HEK293T (cell line): ENCODE measurements around the gene IFT88.

Experiments
- CTCF ChIA-PET: fragments of 350-600 bp; formaldehyde crosslinking; extraction: SDS; loops from one replicate; lab custom pipeline; 2021; ENCODE audit warnings: antibody characterized with exemption, inconsistent platforms; lab: Yijun Ruan, JAX
- POLR2A ChIA-PET: fragments of 350-600 bp; formaldehyde crosslinking; extraction: SDS; loops from one replicate; lab custom pipeline; 2020; ENCODE audit warnings: antibody characterized with exemption, inconsistent platforms; lab: Yijun Ruan, JAX
- DNase-seq: peaks from one replicate; pipeline ENCODE4 v3.0.0; 2012; ENCODE audit warnings: mixed read lengths; ENCODE audit errors: extremely low spot score
- ARNT ChIP-seq: fragments of 450-650 bp; IDR thresholded peaks from 2 replicates; pipeline ENCODE4 v1.6.1; 2017; ENCODE audit warnings: mild to moderate bottlenecking
- BHLHE40 ChIP-seq: fragments of 450-650 bp; IDR thresholded peaks from 2 replicates; pipeline ENCODE4 v1.6.1; 2016; ENCODE audit warnings: mild to moderate bottlenecking, moderate library complexity, borderline replicate concordance
- CTBP1 ChIP-seq: fragments of 450-650 bp; IDR thresholded peaks from 2 replicates; pipeline ENCODE4 v1.6.1; 2016; ENCODE audit warnings: borderline replicate concordance
- ELF4 ChIP-seq: fragments of 450-650 bp; IDR thresholded peaks from 2 replicates; pipeline ENCODE4 v1.6.1; 2017; ENCODE audit warnings: antibody characterized with exemption
- FOXA1 ChIP-seq: fragments of 450-650 bp; IDR thresholded peaks from 2 replicates; pipeline ENCODE4 v1.6.1; 2016; ENCODE audit warnings: mild to moderate bottlenecking
- FOXK2 ChIP-seq: fragments of 450-650 bp; IDR thresholded peaks from 2 replicates; pipeline ENCODE4 v1.6.1; 2016; ENCODE audit warnings: mild to moderate bottlenecking
- FOXM1 ChIP-seq: fragments of 450-650 bp; IDR thresholded peaks from 2 replicates; pipeline ENCODE4 v1.6.1; 2017; ENCODE audit warnings: mild to moderate bottlenecking, borderline replicate concordance
- HDGF ChIP-seq: fragments of 450-650 bp; IDR thresholded peaks from 2 replicates; pipeline ENCODE4 v1.6.1; 2017; ENCODE audit warnings: antibody characterized with exemption, borderline replicate concordance
- L3MBTL2 ChIP-seq: fragments of 450-650 bp; conservative IDR thresholded peaks from 2 replicates; pipeline ENCODE4 v1.6.1; 2016; ENCODE audit warnings: mild to moderate bottlenecking
- LEF1 ChIP-seq: fragments of 450-650 bp; IDR thresholded peaks from 2 replicates; pipeline ENCODE4 v1.6.1; 2017; ENCODE audit warnings: mild to moderate bottlenecking, borderline replicate concordance
- NFRKB ChIP-seq: fragments of 450-650 bp; IDR thresholded peaks from 2 replicates; pipeline ENCODE4 v1.6.1; 2016; ENCODE audit warnings: mild to moderate bottlenecking, moderate library complexity
- SP1 ChIP-seq: fragments of 450-650 bp; IDR thresholded peaks from 2 replicates; pipeline ENCODE4 v1.6.1; 2017
- SUZ12 ChIP-seq: fragments of 450-650 bp; IDR thresholded peaks from 2 replicates; pipeline ENCODE4 v1.6.1; 2016; ENCODE audit warnings: mild to moderate bottlenecking
- TARDBP ChIP-seq: fragments of 450-650 bp; IDR thresholded peaks from 2 replicates; pipeline ENCODE4 v1.6.1; 2016
- ZNF384 ChIP-seq: fragments of 450-650 bp; IDR thresholded peaks from 2 replicates; pipeline ENCODE4 v1.6.1; 2016
- TF ChIP-seq, protein P1 (sequence below): fragments of 450-650 bp; IDR thresholded peaks from 2 replicates; pipeline ENCODE4 v1.6.1; 2016

Gene IFT88

DNA sequence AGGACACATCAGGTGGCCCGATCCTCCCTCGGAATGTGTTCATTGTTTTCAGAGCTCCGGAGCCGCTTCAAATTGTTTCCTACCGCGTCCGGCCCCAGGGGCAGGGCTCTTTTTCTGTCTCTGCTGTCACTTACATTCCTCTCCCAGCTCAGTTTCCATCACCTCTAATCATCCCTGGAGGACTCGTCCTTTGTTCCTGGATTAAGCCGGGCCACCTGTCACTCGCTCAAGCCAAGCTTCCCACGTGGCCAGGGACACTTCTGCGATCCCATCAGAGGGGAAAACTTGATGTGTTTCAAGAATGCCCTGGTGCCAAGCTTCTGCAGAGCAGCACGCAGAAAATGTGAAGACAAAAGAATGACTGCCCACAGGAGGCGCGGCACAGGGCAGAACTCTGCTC is 150.0 kb downstream of the IFT88 start:
- CTCF ChIA-PET: interaction anchor here (0.6 kb wide), 1 partner anchor 670 kb away, joined by 3 read pairs; no protein-coding TSS in a partner anchor
- no peak for DNase-seq
- POLR2A ChIA-PET: no interaction called here

DNA sequence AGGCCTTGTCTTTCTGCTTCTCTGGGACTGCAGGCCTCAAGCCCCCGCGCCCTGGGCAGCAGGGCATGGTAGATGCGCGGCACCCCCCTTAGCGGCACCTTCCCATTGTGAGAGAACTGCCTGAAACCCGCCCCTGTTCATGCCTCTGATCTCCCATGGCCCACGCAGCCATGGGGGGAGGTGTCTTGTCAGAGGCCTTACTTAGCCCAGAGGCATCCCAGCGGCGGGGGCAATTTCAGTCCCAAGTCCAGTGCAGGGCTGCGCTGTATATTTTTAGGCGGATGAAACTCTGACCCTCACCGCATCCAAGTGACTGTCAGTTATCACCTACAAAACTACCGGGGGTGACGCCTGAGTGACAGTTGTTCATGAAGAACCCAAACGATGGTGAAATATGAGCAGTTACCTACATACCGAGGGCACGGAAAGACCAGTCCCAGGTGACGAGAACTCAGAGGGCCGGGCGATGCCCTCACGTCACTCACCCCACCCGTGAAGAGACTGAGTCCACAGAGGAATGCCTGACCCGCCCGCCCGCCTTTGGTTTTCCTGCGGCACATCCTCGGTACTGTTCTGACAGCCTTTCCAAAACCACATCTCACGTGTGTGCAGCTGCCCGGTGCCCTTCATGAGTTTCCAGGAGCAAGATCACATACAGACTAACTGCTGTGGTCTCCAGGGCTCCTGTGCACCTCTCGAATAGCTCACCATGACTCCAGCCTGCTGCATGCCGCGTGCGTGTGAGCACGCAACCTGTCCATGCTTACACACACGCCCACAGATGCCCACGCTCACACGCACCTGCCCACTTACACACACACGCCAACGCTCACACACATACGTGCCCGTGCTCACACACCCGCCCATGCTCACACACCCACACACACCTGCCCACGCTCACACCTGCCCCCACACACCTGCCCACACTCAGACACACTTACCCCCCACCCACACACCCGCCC is 150.9 kb downstream of the IFT88 start:
- no peak for DNase-seq
- ChIA-PET POLR2A (no interaction called here), CTCF (no interaction called here)
- no peak for TF ChIP-seq L3MBTL2
- no peak for TF ChIP-seq FOXM1
- no peak for TF ChIP-seq CTBP1
- no peak for TF ChIP-seq LEF1
- no peak for TF ChIP-seq SUZ12
- TF ChIP-seq TARDBP: no peak
- TF ChIP-seq FOXA1: no peak
- TF ChIP-seq NFRKB: no peak
- TF ChIP-seq ELF4: no peak
- no peak for TF ChIP-seq ZNF384
- TF ChIP-seq ARNT: no peak
- TF ChIP-seq, protein P1, sequence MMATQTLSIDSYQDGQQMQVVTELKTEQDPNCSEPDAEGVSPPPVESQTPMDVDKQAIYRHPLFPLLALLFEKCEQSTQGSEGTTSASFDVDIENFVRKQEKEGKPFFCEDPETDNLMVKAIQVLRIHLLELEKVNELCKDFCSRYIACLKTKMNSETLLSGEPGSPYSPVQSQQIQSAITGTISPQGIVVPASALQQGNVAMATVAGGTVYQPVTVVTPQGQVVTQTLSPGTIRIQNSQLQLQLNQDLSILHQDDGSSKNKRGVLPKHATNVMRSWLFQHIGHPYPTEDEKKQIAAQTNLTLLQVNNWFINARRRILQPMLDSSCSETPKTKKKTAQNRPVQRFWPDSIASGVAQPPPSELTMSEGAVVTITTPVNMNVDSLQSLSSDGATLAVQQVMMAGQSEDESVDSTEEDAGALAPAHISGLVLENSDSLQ: no peak
- no peak for TF ChIP-seq FOXK2

More for the DNA sequence above, 150.0 kb downstream of the IFT88 start:
- TF ChIP-seq FOXA1 (no peak), BHLHE40 (no peak), ZNF384 (no peak), SP1 (no peak), HDGF (no peak), LEF1 (no peak), ELF4 (no peak), ARNT (no peak), CTBP1 (no peak), NFRKB (no peak), SUZ12 (no peak), TARDBP (no peak), FOXM1 (no peak), L3MBTL2 (no peak)

DNA sequence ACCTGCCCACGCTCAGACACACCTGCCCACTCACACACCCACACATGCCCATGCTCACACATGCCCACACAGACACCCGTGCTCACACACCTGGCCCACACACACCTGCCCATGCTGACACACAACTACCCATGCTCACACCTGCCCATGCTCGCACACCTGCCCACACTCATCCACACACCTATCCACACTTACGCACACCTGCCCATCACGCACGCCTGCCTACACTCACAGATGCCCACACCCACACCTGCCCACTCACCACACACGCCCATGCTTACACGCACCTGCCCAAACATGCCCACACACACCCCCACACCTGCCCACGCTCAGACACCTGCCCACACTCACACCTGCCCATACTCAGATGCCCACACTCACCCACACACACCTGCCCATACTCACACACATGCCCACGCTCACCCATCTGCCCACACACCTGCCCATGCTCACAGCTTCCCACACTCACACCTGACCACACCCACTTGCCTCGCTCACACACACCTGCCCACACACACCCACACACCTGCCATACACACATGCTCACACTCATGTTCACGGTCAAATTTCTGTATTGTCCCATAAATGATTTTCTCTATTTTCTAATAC is 152.1 kb downstream of the IFT88 start:
- CTCF ChIA-PET: no interaction called here
- POLR2A ChIA-PET: no interaction called here
- DNase-seq: no peak
- TF ChIP-seq ELF4 (no peak), FOXA1 (no peak), HDGF (no peak), FOXK2 (no peak), L3MBTL2 (no peak), ZNF384 (no peak)
- TF ChIP-seq, protein P1: no peak

DNA sequence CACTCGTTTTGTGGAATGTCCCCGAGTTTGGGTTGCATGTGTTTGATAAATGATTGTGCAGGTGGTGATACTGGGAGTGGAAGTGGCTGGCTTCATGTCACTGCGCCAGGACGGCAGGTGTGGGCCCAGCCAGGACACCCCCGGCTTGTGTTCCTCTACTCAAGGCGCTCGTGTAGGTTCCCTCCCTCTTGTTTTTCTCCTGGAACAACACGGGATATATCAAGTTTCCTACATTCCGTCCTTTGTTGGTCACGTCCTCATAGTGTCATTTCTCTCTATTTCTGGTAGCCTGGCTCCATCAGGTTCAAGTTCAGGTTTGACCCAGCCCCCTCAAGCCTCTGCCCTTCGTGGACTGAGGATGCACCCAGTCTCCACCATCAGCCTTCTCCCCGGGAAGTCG is 152.8 kb downstream of the IFT88 start:
- POLR2A ChIA-PET: no interaction called here
- CTCF ChIA-PET: no interaction called here
- DNase-seq: no peak
- no peak for TF ChIP-seq HDGF
- no peak for TF ChIP-seq TARDBP

DNA sequence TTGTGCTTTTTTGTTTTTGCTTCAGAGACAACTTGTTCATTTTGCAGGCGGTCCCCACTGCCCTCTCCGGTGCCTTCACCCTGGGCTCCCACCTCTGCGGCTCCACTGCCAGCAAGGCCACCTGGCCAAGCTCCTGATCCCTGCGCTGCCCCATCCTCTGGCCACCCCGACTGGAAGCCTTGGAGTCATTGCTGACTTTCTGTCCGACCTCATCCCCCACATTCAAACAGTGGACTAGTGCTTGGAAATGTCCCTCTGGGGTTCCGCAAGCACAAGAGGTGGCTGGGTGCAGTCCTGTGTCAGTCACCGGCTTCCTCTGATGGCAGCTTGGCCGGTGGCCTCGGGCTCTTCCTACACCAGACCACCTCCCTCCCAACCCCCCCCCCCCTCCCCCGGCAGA is 153.5 kb downstream of the IFT88 start:
- CTCF ChIA-PET: no interaction called here
- POLR2A ChIA-PET: no interaction called here
- no peak for DNase-seq
- TF ChIP-seq SP1: no peak
- TF ChIP-seq CTBP1: no peak
- no peak for TF ChIP-seq LEF1
- TF ChIP-seq FOXA1: no peak
- TF ChIP-seq, protein P1: no peak
- TF ChIP-seq HDGF: no peak

DNA sequence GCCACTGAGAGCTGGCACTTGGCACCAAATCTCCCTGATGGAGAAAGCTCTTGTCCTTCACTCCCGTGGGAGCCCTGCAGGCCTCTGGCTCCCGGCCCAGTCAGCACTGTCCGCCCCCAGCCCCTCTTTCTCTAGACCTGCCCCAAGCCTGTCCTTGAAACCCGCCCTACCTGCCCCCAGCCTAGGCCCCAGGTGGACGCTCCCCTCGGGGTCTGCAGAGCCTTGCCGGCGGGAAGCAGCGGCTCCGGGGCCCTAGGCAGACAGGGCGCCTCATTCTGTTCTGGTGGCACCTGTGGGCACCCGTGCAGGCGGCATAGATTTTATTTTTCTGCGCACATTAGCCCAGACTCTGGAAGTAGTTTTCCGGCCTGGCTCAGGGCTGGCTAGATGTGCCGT is 154.1 kb downstream of the IFT88 start:
- CTCF ChIA-PET: no interaction called here
- POLR2A ChIA-PET: no interaction called here
- no peak for DNase-seq
- no peak for TF ChIP-seq SUZ12
- no peak for TF ChIP-seq SP1
- no peak for TF ChIP-seq FOXA1
- TF ChIP-seq, protein P1: no peak
- TF ChIP-seq ZNF384: no peak
- TF ChIP-seq HDGF: no peak
- no peak for TF ChIP-seq LEF1
- TF ChIP-seq FOXM1: no peak
- TF ChIP-seq TARDBP: no peak
- no peak for TF ChIP-seq L3MBTL2
- TF ChIP-seq NFRKB: no peak
- TF ChIP-seq CTBP1: no peak
- no peak for TF ChIP-seq ARNT
- TF ChIP-seq BHLHE40: no peak
- TF ChIP-seq ELF4: no peak
- TF ChIP-seq FOXK2: no peak
